HepG2 (cell line): ENCODE measurements around the gene DQX1. TPM values are rescaled to one million over a fixed set of nuclear protein-coding genes. Genes with fewer than 3 reads are reported as not detected.

Experiments
- CREM ChIP-seq, 2 experiments: sonication (generic) in 1 of 2; formaldehyde crosslinking in 1 of 2; IDR thresholded peaks; 2 replicates each; pipeline versions ENCODE4 v1.4.0 to v1.6.1; 2016 to 2020; ENCODE audit warnings: antibody characterized with exemption in 1 of 2, mild to moderate bottlenecking in 1 of 2, missing genetic modification reagents in 1 of 2
- EZH2 ChIP-seq: conservative IDR thresholded peaks from 2 replicates; pipeline ENCODE4 v1.6.1; 2012; ENCODE audit warnings: mild to moderate bottlenecking, low read depth, low read length, moderate library complexity
- KDM3A ChIP-seq: IDR thresholded peaks from 2 replicates; pipeline ENCODE4 v1.6.1; 2018; ENCODE audit warnings: low read depth, missing compliant biosample characterization
- KDM5B ChIP-seq: sonication (generic); formaldehyde crosslinking; IDR thresholded peaks from 2 replicates; pipeline ENCODE4 v1.4.0; 2020; ENCODE audit warnings: missing genetic modification reagents, mild to moderate bottlenecking, borderline replicate concordance
- NPAS2 ChIP-seq: sonication (generic); formaldehyde crosslinking; IDR thresholded peaks from 2 replicates; pipeline ENCODE4 v1.8.0; 2022; ENCODE audit warnings: mild to moderate bottlenecking, missing genetic modification reagents, borderline replicate concordance
- PBX2 ChIP-seq: IDR thresholded peaks from 2 replicates; pipeline ENCODE4 v1.6.1; 2016; ENCODE audit warnings: control low read depth
- PLSCR1 ChIP-seq: sonication (generic); formaldehyde crosslinking; IDR thresholded peaks from 2 replicates; pipeline ENCODE4 v1.5.0; 2020; ENCODE audit warnings: missing genetic modification reagents, mild to moderate bottlenecking, borderline replicate concordance
- SCMH1 ChIP-seq: sonication (generic); formaldehyde crosslinking; IDR thresholded peaks from 2 replicates; pipeline ENCODE4 v1.9.0; 2021; ENCODE audit warnings: missing genetic modification reagents, mild to moderate bottlenecking, borderline replicate concordance
- SSRP1 ChIP-seq: IDR thresholded peaks from 2 replicates; pipeline ENCODE4 v1.6.1; 2016; ENCODE audit warnings: control low read depth
- THAP11 ChIP-seq: IDR thresholded peaks from 2 replicates; pipeline ENCODE4 v1.6.1; 2016; ENCODE audit warnings: missing biosample characterization, missing genetic modification reagents
- ZBTB2 ChIP-seq: sonication (generic); formaldehyde crosslinking; IDR thresholded peaks from 2 replicates; pipeline ENCODE4 v1.8.0; 2022; ENCODE audit warnings: low read depth, missing genetic modification reagents
- ZHX2 ChIP-seq, 2 experiments: sonication (generic) in 1 of 2; formaldehyde crosslinking in 1 of 2; IDR thresholded peaks; 2 replicates each; pipeline versions ENCODE4 v1.6.1 to v1.9.0; 2014 to 2022; ENCODE audit warnings: antibody characterized with exemption in 1 of 2, borderline replicate concordance in 1 of 2, inconsistent platforms in 1 of 2, low read depth in 1 of 2, missing genetic modification reagents in 1 of 2
- ZNF101 ChIP-seq: sonication (generic); formaldehyde crosslinking; IDR thresholded peaks from 2 replicates; pipeline ENCODE4 v1.4.0; 2020; ENCODE audit warnings: mild to moderate bottlenecking, low read depth, missing genetic modification reagents, borderline replicate concordance
- ZNF770 ChIP-seq: sonication (generic); formaldehyde crosslinking; IDR thresholded peaks from 2 replicates; pipeline ENCODE4 v1.5.0; 2020; ENCODE audit warnings: mild to moderate bottlenecking, missing genetic modification reagents
- ZNF776 ChIP-seq: sonication (generic); formaldehyde crosslinking; IDR thresholded peaks from 2 replicates; pipeline ENCODE4 v1.4.0; 2020; ENCODE audit warnings: mild to moderate bottlenecking, missing genetic modification reagents
- polyA plus RNA-seq, 8 experiments: library from polyadenylated mRNA; depleted of rRNA in 3 of 8; stranded (reverse) in 7 of 8; unstranded in 1 of 8; fragments of >200 nt; fragmentation: Illumina TruSeq in 4 of 8; extraction: Trizol in 4 of 8; gene quantifications; 2 replicates each; pipeline versions ENCODE4 v1.2.1 to v1.2.3, GENCODE V29; 2011 to 2016; ENCODE audit warnings: low read depth in 4 of 8, missing spikeins in 1 of 8, mixed read lengths in 1 of 8; ENCODE audit not compliant: insufficient read depth in 1 of 8
- total RNA-seq, 5 experiments: library from RNA; depleted of rRNA; stranded (reverse); fragments of >200 nt; fragmentation: Illumina TruSeq; extraction: Trizol; gene quantifications; 2 replicates each; pipeline ENCODE4 v1.2.3, GENCODE V29; 2016; ENCODE audit warnings: low read depth in 1 of 5

Gene DQX1
- total and polyA plus RNA-seq, 2 of the 13 experiments (the other 11 are each of a cell fraction or from before 2014, with no cell fraction given) = 27.6 to 89.8 TPM

- TF ChIP-seq PLSCR1 (CRISPR knock-in tag) (no peak), ZNF776 (CRISPR knock-in tag) (peak; percentile 75; the same call in 1 of the 2 replicates), NPAS2 (0 out of 2 replicates have a peak, but pooled peaks have one; percentile 34), ZHX2 (IDR thresholded peaks at IDR 0.05; ENCODE audit: low read depth) (peak; percentile 95), ZHX2 (CRISPR knock-in tag; IDR thresholded peaks at IDR 0.05; ENCODE audit: borderline replicate concordance) (no peak), EZH2 (no peak), PBX2 (CRISPR knock-in tag) (no peak), CREM (IDR thresholded peaks at IDR 0.05) (peak; percentile 94), CREM (CRISPR knock-in tag; IDR thresholded peaks at IDR 0.05) (peak; percentile 68; the same call in 1 of the 2 replicates), KDM3A (CRISPR knock-in tag) (no peak), SCMH1 (no peak), THAP11 (CRISPR knock-in tag) (0 out of 2 replicates have a peak, but pooled peaks have one; percentile 19), SSRP1 (CRISPR knock-in tag) (0 out of 2 replicates have a peak, but pooled peaks have one; percentile 73), ZBTB2 (peak; percentile 69), ZNF770 (CRISPR knock-in tag) (peak; percentile 83), KDM5B (CRISPR knock-in tag) (peak; percentile 52; the same call in 1 of the 2 replicates), ZNF101 (CRISPR knock-in tag) (no peak)
Measured at GRCh38 chr2:74553892-74554819, 28.1 kb upstream of the DQX1 start, which contains the start of the genes DOK1 and LOXL3 (continued).
